Esophagus squamous epithelium (tissue), 4 donors: ENCODE measurements around the gene SH3BP5.

ENCODE experiments used
- POLR2A ChIP-seq, 4 donors: fragments of 450-650 bp; IDR thresholded peaks; one replicate each; pipeline ENCODE4 v1.6.1; 2017; ENCODE audit warnings: antibody characterized with exemption in 4 of 4, mild to moderate bottlenecking in 4 of 4, moderate library complexity in 3 of 4
- TF ChIP-seq, protein P1 (sequence below), 6 experiments: fragments of 450-650 bp in 4 of 6; fragments of 200-600 bp in 2 of 6; sonication (generic) in 2 of 6; IDR thresholded peaks; one replicate each; pipeline ENCODE4 v1.5.1; 2016 to 2019; ENCODE audit warnings: antibody characterized with exemption in 6 of 6, mild to moderate bottlenecking in 4 of 6, moderate library complexity in 4 of 6

DNA sequence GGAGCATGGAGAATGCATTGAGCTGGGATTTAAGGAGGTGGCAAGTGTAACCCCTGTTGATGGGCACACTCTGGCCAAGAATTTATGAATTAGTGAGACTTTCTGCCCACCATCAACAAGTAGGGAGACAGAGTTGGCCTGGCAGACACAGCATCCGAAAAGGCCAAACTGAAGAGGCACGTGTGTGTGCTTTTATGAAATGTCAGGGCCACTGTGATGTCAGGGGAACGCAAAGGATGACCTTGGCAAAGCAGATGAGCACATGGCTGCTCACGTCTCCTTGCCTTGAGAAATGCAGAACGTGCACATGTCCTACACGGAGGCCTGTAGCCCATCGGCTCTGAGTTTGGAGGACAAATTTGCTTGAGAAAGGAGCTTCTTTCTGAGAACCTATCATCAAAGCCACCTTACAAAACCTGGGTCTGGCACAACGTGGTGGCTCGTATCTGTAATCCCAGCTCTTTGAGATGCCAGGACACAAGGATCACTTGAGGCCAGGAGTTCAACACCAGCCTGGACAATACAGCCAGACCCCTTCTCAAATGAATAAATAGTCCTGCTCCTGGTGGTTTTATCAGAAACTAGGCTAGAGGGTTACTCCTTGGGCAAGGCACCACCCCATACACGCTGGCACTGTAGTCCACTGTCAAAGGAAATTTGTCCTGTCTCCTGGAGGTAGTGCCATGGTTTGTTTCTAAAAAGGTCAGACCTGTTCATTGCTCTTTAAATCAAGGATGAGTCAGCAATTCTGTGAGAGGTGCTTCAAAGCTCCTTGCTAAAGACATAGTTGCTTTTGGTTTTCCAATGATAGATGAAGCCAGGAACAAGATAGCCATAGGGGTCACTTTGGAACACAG is 941 bp upstream of the SH3BP5 start:
- TF ChIP-seq, protein P1, sequence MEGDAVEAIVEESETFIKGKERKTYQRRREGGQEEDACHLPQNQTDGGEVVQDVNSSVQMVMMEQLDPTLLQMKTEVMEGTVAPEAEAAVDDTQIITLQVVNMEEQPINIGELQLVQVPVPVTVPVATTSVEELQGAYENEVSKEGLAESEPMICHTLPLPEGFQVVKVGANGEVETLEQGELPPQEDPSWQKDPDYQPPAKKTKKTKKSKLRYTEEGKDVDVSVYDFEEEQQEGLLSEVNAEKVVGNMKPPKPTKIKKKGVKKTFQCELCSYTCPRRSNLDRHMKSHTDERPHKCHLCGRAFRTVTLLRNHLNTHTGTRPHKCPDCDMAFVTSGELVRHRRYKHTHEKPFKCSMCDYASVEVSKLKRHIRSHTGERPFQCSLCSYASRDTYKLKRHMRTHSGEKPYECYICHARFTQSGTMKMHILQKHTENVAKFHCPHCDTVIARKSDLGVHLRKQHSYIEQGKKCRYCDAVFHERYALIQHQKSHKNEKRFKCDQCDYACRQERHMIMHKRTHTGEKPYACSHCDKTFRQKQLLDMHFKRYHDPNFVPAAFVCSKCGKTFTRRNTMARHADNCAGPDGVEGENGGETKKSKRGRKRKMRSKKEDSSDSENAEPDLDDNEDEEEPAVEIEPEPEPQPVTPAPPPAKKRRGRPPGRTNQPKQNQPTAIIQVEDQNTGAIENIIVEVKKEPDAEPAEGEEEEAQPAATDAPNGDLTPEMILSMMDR (IDR thresholded peaks at IDR 0.05) = no peak
- no peak for TF ChIP-seq POLR2A (IDR thresholded peaks at IDR 0.05)
